H54 (cell line): ENCODE results near the gene NR0B1.
A peak's percentile ranks its signal among the peaks of the same experiment; 100 is the strongest.

Source experiments
- DNase-seq: peaks from one replicate; pipeline ENCODE4 v3.0.0; 2011; ENCODE audit warnings: low spot score, mixed read lengths; ENCODE audit not compliant: insufficient read length
- FAIRE-seq: peaks from 3 replicates; lab custom pipeline; 2011; peaks lifted over from hg19 to GRCh38; lab: Jason Lieb, UNC
- POLR2A ChIP-seq: IDR thresholded peaks from 2 replicates; pipeline ENCODE4 v1.6.1; 2011; ENCODE audit warnings: low read depth, mild to moderate bottlenecking, low read length

The NR0B1 gene

DNA sequence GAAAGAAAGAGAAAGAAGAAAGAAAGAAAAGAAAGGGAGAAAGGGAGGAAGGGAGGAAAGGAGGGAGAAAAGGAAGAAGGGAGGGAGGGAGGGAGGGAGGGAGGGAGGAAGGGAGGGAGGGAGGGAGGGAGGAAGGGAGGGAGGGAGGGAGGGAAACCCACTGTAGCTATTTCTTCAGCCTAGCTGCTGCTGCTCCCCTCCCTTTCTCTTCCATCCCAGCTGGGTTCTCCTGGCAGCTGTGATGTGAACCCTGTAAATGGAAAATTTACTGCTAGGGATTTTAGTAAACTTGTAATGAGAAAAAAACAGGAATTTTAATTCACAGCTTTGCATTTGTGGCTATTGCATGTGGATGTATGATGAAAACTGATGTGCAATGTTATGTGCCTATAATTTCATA is 8.0 kb downstream of the NR0B1 start:
- FAIRE-seq (no peak), DNase-seq (no peak)

DNA sequence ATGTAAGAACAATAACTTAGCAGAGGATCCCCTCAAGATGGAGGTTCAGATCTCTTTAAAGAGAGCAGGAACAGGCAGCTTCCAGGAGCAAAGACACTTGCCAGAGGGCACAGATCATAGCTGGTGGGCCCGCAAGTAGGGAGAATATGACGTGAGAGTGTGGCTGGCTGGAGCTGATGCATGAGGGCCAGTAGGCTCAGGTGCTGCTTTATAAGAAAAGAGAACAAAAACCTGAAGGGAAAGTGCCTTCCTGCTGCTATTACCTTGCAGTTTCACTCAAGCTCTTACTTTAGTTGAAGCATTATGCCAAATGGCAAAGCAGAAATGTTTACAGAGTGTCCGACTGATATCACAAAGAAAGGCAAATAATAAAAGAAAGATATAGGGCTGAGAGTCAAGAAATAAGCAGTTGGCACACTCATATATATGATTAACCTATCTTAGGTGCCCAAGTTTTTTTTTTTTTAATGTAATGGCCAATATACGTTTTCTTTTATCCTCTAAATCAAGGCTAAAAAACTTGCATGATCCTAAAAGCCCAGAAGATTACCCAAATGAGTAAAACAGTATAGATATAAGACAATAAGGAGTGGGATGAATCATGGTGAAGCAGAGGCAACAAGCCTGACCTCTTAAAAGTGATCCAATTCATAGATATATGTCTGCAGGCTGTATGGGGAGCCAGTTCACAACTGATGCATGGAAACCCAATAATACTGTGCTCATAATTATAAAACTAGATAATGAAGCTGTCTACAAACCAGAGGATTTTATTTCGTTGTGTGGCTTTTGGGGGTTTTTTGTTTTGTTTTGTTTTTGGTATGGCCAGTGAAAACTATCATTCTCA is 12.6 kb downstream of the NR0B1 start:
- no peak for FAIRE-seq
- no peak for TF ChIP-seq POLR2A
- no peak for DNase-seq

More for the DNA sequence above, 8.0 kb downstream of the NR0B1 start:
- TF ChIP-seq POLR2A, result no peak

DNA sequence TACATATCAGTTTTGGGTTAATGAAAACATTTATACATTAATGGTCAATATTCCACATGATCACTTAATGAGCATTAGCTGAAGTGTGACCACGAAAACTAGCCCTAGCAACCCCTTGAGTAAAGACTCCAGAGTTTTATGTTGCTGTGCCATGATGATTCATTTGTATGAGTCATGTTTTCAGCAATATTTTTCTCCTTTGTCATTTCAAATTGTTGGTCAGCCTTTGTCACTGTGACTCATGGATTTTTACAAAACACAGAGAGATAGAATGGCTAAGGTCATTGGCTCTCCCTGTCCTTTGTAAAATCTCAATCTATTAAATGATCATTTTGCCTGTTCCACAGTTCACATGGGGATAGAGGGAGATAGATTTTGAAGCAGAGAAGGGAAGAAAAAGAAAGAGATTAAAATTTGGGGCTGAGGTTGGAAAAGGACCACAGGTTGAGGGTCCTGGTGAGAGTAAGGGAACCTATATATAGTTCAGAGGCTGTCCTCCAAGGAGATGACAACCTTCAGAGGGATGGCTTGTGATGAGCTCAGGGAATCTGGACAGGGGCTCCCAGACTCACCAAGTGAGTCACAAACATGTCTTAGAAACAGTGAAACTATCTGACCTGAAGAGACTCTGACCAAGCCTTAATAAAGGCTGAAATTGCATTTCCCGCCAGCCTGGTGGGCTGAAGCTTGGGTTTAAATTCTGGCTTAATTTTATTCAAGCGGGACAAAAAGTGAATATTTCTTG is 25.6 kb downstream of the NR0B1 start:
- peak; percentile 5 for DNase-seq
- FAIRE-seq, result no peak
- no peak for TF ChIP-seq POLR2A

DNA sequence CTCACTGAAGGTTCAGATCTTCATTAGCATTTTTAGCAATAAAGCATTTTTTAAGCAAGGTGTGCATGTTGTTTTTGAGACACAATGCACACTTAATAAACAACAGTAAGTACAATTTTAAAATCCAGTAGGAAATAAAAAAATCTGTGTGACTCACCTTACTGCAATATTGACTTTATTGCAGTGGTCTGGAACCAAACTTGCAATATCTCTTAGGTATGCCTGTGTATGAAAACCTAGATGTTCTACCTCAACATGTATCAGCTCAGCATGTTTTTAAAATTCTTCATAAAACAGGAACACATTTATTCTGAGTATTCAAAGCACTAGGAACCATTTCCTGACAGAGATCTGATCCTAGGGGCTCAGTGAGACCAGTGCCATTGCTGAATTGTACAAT is 26.7 kb downstream of the NR0B1 start:
- DNase-seq, result no peak
- TF ChIP-seq POLR2A, result no peak
- FAIRE-seq, result no peak

- FAIRE-seq, result no peak
- TF ChIP-seq POLR2A, result no peak
These were observed 28.8 kb downstream of the NR0B1 start for GRCh38 chrX:30280428-30280827.

GRCh38 chrX:30278365-30278764 is 30.8 kb downstream of the NR0B1 start:
- DNase-seq (no peak), FAIRE-seq (no peak)
- TF ChIP-seq POLR2A, result no peak

More at GRCh38 chrX:30280428-30280827, 28.8 kb downstream of the NR0B1 start:
- no peak for DNase-seq

- no peak for TF ChIP-seq POLR2A
- no peak for FAIRE-seq
- no peak for DNase-seq
These were observed 33.7 kb downstream of the NR0B1 start for GRCh38 chrX:30275498-30275897.

- no peak for TF ChIP-seq POLR2A
- FAIRE-seq (no peak), DNase-seq (no peak)
These were observed 38.6 kb downstream of the NR0B1 start for GRCh38 chrX:30270639-30271038.

DNA sequence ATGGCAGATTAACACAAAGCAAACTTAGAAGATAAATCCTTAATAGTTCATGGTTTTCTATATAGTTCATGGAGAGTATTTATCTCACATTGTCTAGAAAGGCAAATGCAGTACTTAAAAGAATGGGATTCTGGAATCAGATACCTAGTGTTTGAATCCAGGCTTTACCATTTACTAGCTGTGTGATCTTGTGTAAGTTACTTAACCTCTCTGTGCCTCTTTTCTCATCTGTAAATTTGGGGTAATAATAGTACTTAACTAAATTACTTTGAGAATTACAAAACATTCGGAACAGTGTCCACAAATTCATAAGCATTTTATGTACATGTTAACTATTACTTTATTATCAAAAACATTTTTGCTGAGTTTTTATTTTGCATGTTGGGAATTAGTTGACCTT is 46.4 kb downstream of the NR0B1 start:
- FAIRE-seq, result no peak
- TF ChIP-seq POLR2A, result no peak
- no peak for DNase-seq

DNA sequence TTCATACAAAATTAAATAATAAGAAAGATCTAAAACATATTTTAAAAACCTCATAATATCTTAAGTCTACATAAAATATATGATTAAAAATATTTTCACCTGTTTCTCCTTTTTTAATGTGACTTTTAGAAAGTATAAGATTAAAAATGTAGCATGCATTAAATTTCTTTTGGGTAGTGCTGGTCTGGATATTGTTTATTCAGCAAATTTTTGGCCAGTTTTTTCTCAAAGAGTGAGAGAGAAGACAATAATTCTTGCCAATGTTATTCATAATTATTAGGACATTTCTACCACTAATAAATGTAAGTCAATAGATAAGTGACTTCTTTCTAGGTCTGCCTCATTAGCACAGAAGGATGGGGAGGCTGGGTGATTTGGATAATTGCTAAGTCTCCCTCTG is 48.2 kb downstream of the NR0B1 start:
- FAIRE-seq (no peak), DNase-seq (no peak)
- TF ChIP-seq POLR2A, result no peak

GRCh38 chrX:30259927-30260326 is 49.3 kb downstream of the NR0B1 start:
- no peak for FAIRE-seq
- no peak for TF ChIP-seq POLR2A
- DNase-seq, result no peak
